H1 (cell line): ENCODE data around the gene PRSS38. TPM values are rescaled to one million over a fixed set of nuclear protein-coding genes. Genes with fewer than 3 reads are reported as not detected.
A peak's percentile ranks its signal among the peaks of the same experiment; 100 is the strongest.

Source experiments
- CTCF ChIA-PET: fragments of 300-600 bp; sonication (Branson Sonifier 250); formaldehyde crosslinking; loops from one replicate; lab custom pipeline; 2021; ENCODE audit not compliant: partially characterized antibody; lab: Charles Lee
- POLR2A ChIA-PET: fragments of 300-600 bp; sonication (Branson Sonifier 250); formaldehyde crosslinking; loops from one replicate; lab custom pipeline; 2021; ENCODE audit warnings: inconsistent platforms; ENCODE audit not compliant: partially characterized antibody; lab: Charles Lee
- DNase-seq, 2 experiments: peaks; one replicate each; pipeline versions ENCODE4 v3.0.0 to v3.0.0-alpha.2; 2010 to 2022; ENCODE audit warnings: low spot score in 2 of 2, low read depth in 1 of 2, mixed read lengths in 1 of 2
- FAIRE-seq: peaks from 2 replicates; lab custom pipeline; 2011; peaks lifted over from hg19 to GRCh38; lab: Jason Lieb, UNC
- H2AFZ ChIP-seq: 2 replicates; pipeline ENCODE4 v1.8.1; 2012; ENCODE audit warnings: low read length, inconsistent platforms
- H2AK5ac ChIP-seq: 2 replicates; pipeline ENCODE4 v1.6.1; 2013; ENCODE audit warnings: low read depth, low read length
- H2BK120ac ChIP-seq: replicated peaks from 2 replicates; pipeline ENCODE3; 2013; ENCODE audit warnings: low read depth, low read length, inconsistent platforms
- H2BK12ac ChIP-seq: 2 replicates; pipeline ENCODE4 v1.6.1; 2013; ENCODE audit warnings: low read depth, low read length
- H2BK15ac ChIP-seq: 2 replicates; pipeline ENCODE4 v1.6.1; 2013; ENCODE audit warnings: low read length
- H2BK20ac ChIP-seq: 2 replicates; pipeline ENCODE4 v1.6.1; 2013; ENCODE audit warnings: low read length
- H2BK5ac ChIP-seq: 2 replicates; pipeline ENCODE4 v1.6.1; 2013; ENCODE audit warnings: low read depth, low read length
- H3K14ac ChIP-seq: 2 replicates; pipeline ENCODE4 v1.6.1; 2013; ENCODE audit warnings: inconsistent platforms; ENCODE audit not compliant: insufficient read length
- H3K18ac ChIP-seq: 2 replicates; pipeline ENCODE4 v1.6.1; 2013; ENCODE audit warnings: low read length; ENCODE audit errors: extremely low read depth
- H3K23ac ChIP-seq: 2 replicates; pipeline ENCODE4 v1.6.1; 2013; ENCODE audit warnings: inconsistent platforms; ENCODE audit not compliant: insufficient read length
- H3K23me2 ChIP-seq: 2 replicates; pipeline ENCODE4 v1.6.1; 2013; ENCODE audit warnings: low read depth, low read length
- H3K27ac ChIP-seq: 2 replicates; pipeline ENCODE4 v1.6.1; 2011; ENCODE audit warnings: low read depth, low read length, inconsistent platforms
- H3K27me3 ChIP-seq, 4 experiments: replicated peaks in 1 of 4; 1 replicate in 1 of 4; 2 replicates in 3 of 4; pipeline versions ENCODE4 v1.6.1 to v1.8.1; 2011 to 2013; ENCODE audit warnings: low read length in 3 of 4, mild to moderate bottlenecking in 3 of 4, inconsistent platforms in 2 of 4, mixed read lengths in 2 of 4, moderate library complexity in 1 of 4; ENCODE audit not compliant: control insufficient read depth in 3 of 4, insufficient read depth in 3 of 4; ENCODE audit errors: extremely low read depth in 1 of 4
- H3K36me3 ChIP-seq, 4 experiments: 2 replicates each; pipeline versions ENCODE4 v1.6.1 to v1.8.1; 2011 to 2013; ENCODE audit warnings: mild to moderate bottlenecking in 4 of 4, low read length in 3 of 4, moderate library complexity in 2 of 4, control low read depth in 1 of 4, inconsistent platforms in 1 of 4; ENCODE audit not compliant: insufficient read depth in 4 of 4, control insufficient read depth in 2 of 4
- H3K4ac ChIP-seq: replicated peaks from 2 replicates; pipeline ENCODE3; 2013; ENCODE audit warnings: low read length, low read depth, mixed read lengths, inconsistent platforms; ENCODE audit not compliant: insufficient read length
- H3K4me1 ChIP-seq, 4 experiments: replicated peaks in 1 of 4; 1 replicate in 1 of 4; 2 replicates in 3 of 4; pipeline versions ENCODE4 v1.6.1 to v1.8.1; 2011 to 2013; ENCODE audit warnings: low read length in 3 of 4, inconsistent platforms in 2 of 4, mixed read lengths in 1 of 4; ENCODE audit not compliant: insufficient read depth in 4 of 4, control insufficient read depth in 3 of 4
- H3K4me2 ChIP-seq, 2 experiments: 2 replicates each; pipeline versions ENCODE4 v1.6.1 to v1.8.1; 2011 to 2013; ENCODE audit warnings: low read depth in 2 of 2, low read length in 2 of 2, control low read depth in 1 of 2, inconsistent platforms in 1 of 2, mild to moderate bottlenecking in 1 of 2; ENCODE audit not compliant: insufficient read depth in 1 of 2
- H3K4me3 ChIP-seq, 4 experiments: fragments of 200-600, 300-600 bp in 1 of 4; sonication (generic), shearing (Covaris generic), sonication (Bioruptor Twin) in 1 of 4; 2 replicates each; pipeline versions ENCODE4 v1.5.1 to v1.8.1; 2011 to 2016; ENCODE audit warnings: low read length in 4 of 4, low read depth in 3 of 4, control low read depth in 2 of 4, inconsistent platforms in 2 of 4, mild to moderate bottlenecking in 2 of 4, mixed read lengths in 1 of 4, moderate library complexity in 1 of 4; ENCODE audit not compliant: insufficient read depth in 2 of 4; ENCODE audit errors: extremely low read depth in 1 of 4
- H3K56ac ChIP-seq: replicated peaks from 2 replicates; pipeline ENCODE3; 2013; ENCODE audit warnings: low read depth, mild to moderate bottlenecking, mixed read lengths, low read length, inconsistent platforms; ENCODE audit not compliant: insufficient read length
- H3K79me1 ChIP-seq: 2 replicates; pipeline ENCODE4 v1.6.1; 2013; ENCODE audit warnings: low read depth, low read length, control low read depth
- H3K79me2 ChIP-seq, 2 experiments: 2 replicates each; pipeline versions ENCODE4 v1.6.1 to v1.8.1; 2012 to 2013; ENCODE audit warnings: low read length in 2 of 2, mild to moderate bottlenecking in 2 of 2, inconsistent platforms in 1 of 2; ENCODE audit not compliant: insufficient read depth in 2 of 2, control insufficient read depth in 1 of 2
- H3K9ac ChIP-seq, 4 experiments: replicated peaks in 1 of 4; 1 replicate in 1 of 4; 2 replicates in 3 of 4; pipeline versions ENCODE4 v1.6.1 to v1.8.1; 2011 to 2013; ENCODE audit warnings: low read depth in 3 of 4, low read length in 3 of 4, control low read depth in 2 of 4, mild to moderate bottlenecking in 2 of 4, moderate library complexity in 2 of 4, inconsistent platforms in 1 of 4; ENCODE audit errors: extremely low read depth in 1 of 4
- H3K9me3 ChIP-seq, 2 experiments: 2 replicates each; pipeline versions ENCODE4 v1.6.1 to v1.8.1; 2012 to 2013; ENCODE audit warnings: mild to moderate bottlenecking in 2 of 2, moderate library complexity in 2 of 2, control low read depth in 1 of 2, inconsistent platforms in 1 of 2, low read depth in 1 of 2, low read length in 1 of 2, mixed read lengths in 1 of 2; ENCODE audit not compliant: insufficient read depth in 2 of 2
- H4K20me1 ChIP-seq, 2 experiments: replicated peaks in 1 of 2; 2 replicates each; pipeline versions ENCODE3 to v1.8.1; 2011 to 2013; ENCODE audit warnings: inconsistent platforms in 2 of 2, low read length in 2 of 2, mild to moderate bottlenecking in 1 of 2; ENCODE audit not compliant: insufficient read depth in 2 of 2, control insufficient read depth in 1 of 2
- H4K5ac ChIP-seq: 2 replicates; pipeline ENCODE4 v1.6.1; 2013; ENCODE audit warnings: low read length, low read depth, mixed read lengths, inconsistent platforms; ENCODE audit not compliant: insufficient read length
- H4K8ac ChIP-seq: 2 replicates; pipeline ENCODE4 v1.8.0; 2013; ENCODE audit warnings: mild to moderate bottlenecking, moderate library complexity, low read length, inconsistent platforms; ENCODE audit not compliant: insufficient read depth; ENCODE audit errors: extremely low read depth
- H4K91ac ChIP-seq: replicated peaks from 2 replicates; pipeline ENCODE3; 2013; ENCODE audit warnings: low read length, mixed read lengths, inconsistent platforms; ENCODE audit not compliant: insufficient read length
- CBX8 ChIP-seq: fragments of 300-800, 300-1000 bp; sonication (generic); IDR thresholded peaks from 2 replicates; pipeline ENCODE4 v1.7.1; 2016; ENCODE audit warnings: low read depth, low read length, borderline replicate concordance
- JUND ChIP-seq: IDR thresholded peaks from 2 replicates; pipeline ENCODE4 v1.6.1; 2011; ENCODE audit warnings: mild to moderate bottlenecking, improper control_type of control experiment, low read length
- KDM4A ChIP-seq: IDR thresholded peaks from one replicate; pipeline ENCODE4 v1.7.1; 2012; ENCODE audit warnings: low read depth, mild to moderate bottlenecking, moderate library complexity, low read length, inconsistent platforms; ENCODE audit not compliant: severe bottlenecking
- PHF8 ChIP-seq: fragments of 200-600 bp; sonication (generic); conservative IDR thresholded peaks from 2 replicates; pipeline ENCODE4 v1.7.1; 2012; ENCODE audit warnings: low read depth, mild to moderate bottlenecking, inconsistent platforms, low read length, moderate library complexity
- POU5F1 ChIP-seq: IDR thresholded peaks from 2 replicates; pipeline ENCODE4 v1.6.1; 2011; ENCODE audit warnings: low read depth, mild to moderate bottlenecking, low read length, moderate library complexity
- TAF1 ChIP-seq: IDR thresholded peaks from 2 replicates; pipeline ENCODE4 v1.6.1; 2011; ENCODE audit warnings: mild to moderate bottlenecking, low read depth, low read length
- WGBS, 2 experiments: shearing (Covaris generic) in 1 of 2; methylation state at CpG; one replicate each; pipeline versions ENCODE4 v1.1.6 to v1.1.7; 2013 to 2015; ENCODE audit warnings: low lambda C conversion rate in 2 of 2, mixed read lengths in 2 of 2, inconsistent platforms in 1 of 2, low coverage in 1 of 2, missing lambda C conversion rate in 1 of 2; ENCODE audit not compliant: insufficient replicate concordance in 2 of 2, insufficient coverage in 1 of 2, insufficient read length in 1 of 2; ENCODE audit errors: extremely low coverage in 1 of 2, missing lambda C conversion rate in 1 of 2; 5-methylcytosine and 5-hydroxymethylcytosine counted together
- polyA plus RNA-seq, 7 experiments: library from polyadenylated mRNA; depleted of rRNA in 3 of 7; stranded (reverse) in 5 of 7; unstranded in 2 of 7; fragments of >200 nt in 5 of 7; fragments of 200-250 nt in 2 of 7; gene quantifications; 1 replicate in 5 of 7; 2 replicates in 1 of 7; 4 replicates in 1 of 7; pipeline versions ENCODE4 v1.2.1 to v1.2.3, GENCODE V29; 2011 to 2013; ENCODE audit warnings: missing spikeins in 2 of 7, mixed read lengths in 2 of 7
- total RNA-seq: library from RNA; stranded (reverse); fragmentation: NEBNext Ultra II Directional; extraction: Animal tissue kit (Norgen Biotek cat#: 25700); gene quantifications from 2 replicates; pipeline ENCODE4 v1.2.1, GENCODE V29; 2021
- TF ChIP-seq, protein P1 (sequence below): IDR thresholded peaks from 2 replicates; pipeline ENCODE4 v1.6.1; 2012; ENCODE audit warnings: inconsistent platforms

The PRSS38 gene
- total and polyA plus RNA-seq, 2 of the 8 experiments (the other 6 are each of a cell fraction or from before 2014, with no cell fraction given), result not detected

DNA sequence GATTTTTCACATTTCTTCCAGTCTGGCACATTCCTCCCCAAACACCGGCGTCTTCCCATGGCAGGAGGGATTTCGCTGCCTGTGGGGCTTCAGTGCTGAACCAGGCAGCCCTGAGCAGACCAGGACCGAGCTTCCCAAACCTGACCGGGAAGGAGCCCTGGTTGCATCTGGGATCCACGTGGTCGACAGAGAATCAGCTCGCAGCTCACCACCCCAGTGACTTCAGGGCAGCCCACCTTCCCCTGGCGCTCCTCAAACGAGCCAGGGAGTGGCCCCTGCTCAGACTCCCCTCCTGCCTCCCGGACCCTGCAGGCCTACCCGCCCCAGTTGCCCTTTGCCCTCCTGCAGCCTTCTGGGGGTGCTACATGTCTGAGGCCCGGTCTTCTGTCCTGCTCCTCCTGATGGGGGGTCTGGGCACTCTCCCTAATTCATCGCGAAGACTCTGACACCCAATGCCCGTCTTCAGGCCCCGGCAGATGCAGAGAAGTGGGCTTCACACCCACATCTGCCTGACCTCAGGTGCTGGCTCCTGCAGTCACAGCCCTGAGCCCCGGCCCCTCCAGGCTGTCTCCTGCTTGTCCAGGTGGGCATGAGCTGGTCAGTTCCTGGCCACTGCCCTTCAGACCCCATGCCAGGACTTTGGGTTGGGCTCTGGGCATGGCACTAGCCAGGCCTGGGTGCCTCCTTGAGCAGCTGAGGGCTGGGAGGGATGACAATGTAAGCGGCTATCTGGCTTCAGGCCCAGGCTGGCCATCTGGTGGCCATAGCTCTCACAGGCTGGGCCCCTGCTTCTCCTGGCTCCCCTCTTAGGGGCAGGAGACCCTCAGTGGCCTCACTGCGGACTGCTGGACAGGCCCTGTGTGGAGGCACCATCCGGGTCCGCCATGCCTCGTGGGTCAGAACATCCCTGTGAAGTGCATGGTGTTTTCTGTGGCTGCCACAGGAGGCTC, 26.1 kb upstream of the PRSS38 start:
- POLR2A ChIA-PET, result interaction anchor here (1.4 kb wide), 1 partner anchor 10 kb away, joined by 4 read pairs; no protein-coding TSS in a partner anchor
- no peak overlapping the region for H3K9ac ChIP-seq

More for the DNA sequence above, 26.1 kb upstream of the PRSS38 start:
- peak overlapping the region; percentile 60; the same call in 1 of the 2 replicates for H3K18ac ChIP-seq
- DNase-seq (peak in 1 of 2 experiments; percentile 56), FAIRE-seq (no peak)
- H3K4ac ChIP-seq, result peak overlapping the region; percentile 38
- 0 out of 2 replicates have a peak overlapping the region, but pooled peaks have one; percentile 27 for H2BK12ac ChIP-seq
- H3K4me1 ChIP-seq, result peaks cover 0 to 30% (median 20%) of the 10 kb centered on the region in 4 experiments; a peak in 6 of 7 replicates
- no peak overlapping the region for H3K27ac ChIP-seq
- TF ChIP-seq, protein P1, sequence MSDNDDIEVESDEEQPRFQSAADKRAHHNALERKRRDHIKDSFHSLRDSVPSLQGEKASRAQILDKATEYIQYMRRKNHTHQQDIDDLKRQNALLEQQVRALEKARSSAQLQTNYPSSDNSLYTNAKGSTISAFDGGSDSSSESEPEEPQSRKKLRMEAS, result peak; percentile 69; the same call in 1 of the 2 replicates
- TF ChIP-seq TAF1, result 0 out of 2 replicates have a peak, but pooled peaks have one; percentile 2
- TF ChIP-seq PHF8, result no peak
- TF ChIP-seq JUND, result no peak
- TF ChIP-seq CBX8, result no peak
- peak; percentile 19 for TF ChIP-seq KDM4A
- no peak for TF ChIP-seq POU5F1
- no peaks in the 10 kb centered on the region for H3K36me3 ChIP-seq
- peak overlapping the region; percentile 40 to 69 (median 62) for H3K4me3 ChIP-seq
- peak overlapping the region; percentile 65 for H4K91ac ChIP-seq
- no peak overlapping the region; the same call in 1 of the 2 replicates for H4K8ac ChIP-seq
- H3K14ac ChIP-seq, result no peak overlapping the region
- H2BK20ac ChIP-seq, result no peak overlapping the region
- H2AK5ac ChIP-seq, result no peak overlapping the region
- peak overlapping the region; percentile 88 for H2BK15ac ChIP-seq
- no peaks in the 10 kb centered on the region for H3K79me2 ChIP-seq
- no peaks in the 10 kb centered on the region for H3K9me3 ChIP-seq
- H3K56ac ChIP-seq, result peak overlapping the region; percentile 30
- peak overlapping the region; percentile 83 to 99 for H3K4me2 ChIP-seq
- no peaks in the 10 kb centered on the region for H3K79me1 ChIP-seq
- peaks cover 13% of the 10 kb centered on the region for H3K23me2 ChIP-seq
- H2BK120ac ChIP-seq, result no peak overlapping the region
- CTCF ChIA-PET, result interaction anchor here (0.8 to 3.6 kb wide), 11 partner anchors 9 to 184 kb away, joined by 3 to 19 read pairs (median 4); partner anchors contain the start of gene WNT9A
- peaks cover 0 to 7% of the 10 kb centered on the region in 2 experiments for H4K20me1 ChIP-seq
- WGBS, 2 experiments, result 63% methylated on average over 23 of the region's 23 CpGs; no CpG with 5 or more reads in 1 of the 2 experiments
- no peak overlapping the region for H4K5ac ChIP-seq
- H2AFZ ChIP-seq, result 0 out of 2 replicates have a peak overlapping the region, but pooled peaks have one; percentile 62
- no peak overlapping the region for H3K23ac ChIP-seq
- 0 out of 2 replicates have a peak overlapping the region, but pooled peaks have one; percentile 60 for H2BK5ac ChIP-seq
- peaks cover 4 to 37% (median 27%) of the 10 kb centered on the region in 4 experiments; a peak in 6 of 7 replicates for H3K27me3 ChIP-seq
